Measurements from ENCODE around the gene SETD5. TPM values are rescaled to one million over a fixed set of nuclear protein-coding genes. Genes with fewer than 3 reads are reported as not detected.

The SETD5 gene
- total and polyA plus RNA-seq, 2 experiments from 2014 or later: 143 to 172 TPM

GRCh38 chr3:9433627-9434521 is 36.5 kb downstream of the SETD5 start:
- Histone ChIP-seq H3K27me3 (ENCODE audit: insufficient read depth) (no peaks in the 10 kb centered on the region), H3K79me2 (replicated peaks; ENCODE audit: insufficient read depth) (peaks cover 82% of the 10 kb centered on the region), H3K9me2 (ENCODE audit: insufficient read depth) (no peaks in the 10 kb centered on the region), H2AFZ (no peak overlapping the region), H3K4me3 (no peak overlapping the region), H3K36me3 (ENCODE audit: insufficient read depth) (peaks cover 91% of the 10 kb centered on the region), H3K4me1 (ENCODE audit: insufficient read depth) (no peaks in the 10 kb centered on the region), H3K4me2 (no peak overlapping the region), H4K20me1 (replicated peaks; ENCODE audit: insufficient read depth) (peaks cover 72% of the 10 kb centered on the region), H3K27ac (ENCODE audit: low read depth) (no peak overlapping the region; the same call in 1 of the 2 replicates), H3F3A (replicated peaks; ENCODE audit: low read depth) (peaks cover 17% of the 10 kb centered on the region)
- H3K27me3 Mint-ChIP-seq (ENCODE audit: insufficient read depth, low read depth, poor library complexity): peaks cover 2% of the 10 kb centered on the region
- H3K9me3 Mint-ChIP-seq: no peaks in the 10 kb centered on the region; the same call in 2 of the 3 replicates
- no peak overlapping the region for H3K4me3 Mint-ChIP-seq
- H3K36me3 Mint-ChIP-seq (ENCODE audit: low read depth): peaks cover 94% of the 10 kb centered on the region
- ATAC-seq (no peak), DNase-seq (ENCODE audit: low spot score) (no peak)
- no peak for TF ChIP-seq NANOG (IDR thresholded peaks at IDR 0.05; ENCODE audit: borderline replicate concordance)
- no peak for TF ChIP-seq ZNF331 (CRISPR knock-in tag; IDR thresholded peaks at IDR 0.05; ENCODE audit: low read depth)
- no peak for TF ChIP-seq CTCF (conservative IDR thresholded peaks at IDR 0.05; ENCODE audit: low read depth in 2 of 2)
- no peak for TF ChIP-seq ZNF462 (CRISPR knock-in tag; IDR thresholded peaks at IDR 0.05)
- no peak for TF ChIP-seq STAT1 (IDR thresholded peaks at IDR 0.05; ENCODE audit: unreplicated experiment)
- no peak for TF ChIP-seq POLR2AphosphoS5 (IDR thresholded peaks at IDR 0.05; ENCODE audit: low read depth)
- no peak for TF ChIP-seq ETS1 (IDR thresholded peaks at IDR 0.05)
- TF ChIP-seq JUNB (IDR thresholded peaks at IDR 0.05; ENCODE audit: unreplicated experiment): no peak
- TF ChIP-seq CREB1 (CRISPR knock-in tag; IDR thresholded peaks at IDR 0.05; ENCODE audit: low read depth): no peak
- no peak for TF ChIP-seq EZH2 (IDR thresholded peaks at IDR 0.05; ENCODE audit: low read depth, unreplicated experiment)
- TF ChIP-seq EZH2phosphoT487 (IDR thresholded peaks at IDR 0.05; ENCODE audit: unreplicated experiment): no peak
- TF ChIP-seq ZNF114 (CRISPR knock-in tag; IDR thresholded peaks at IDR 0.05): no peak
- no peak overlapping the region for H3K27ac Mint-ChIP-seq
- H3K4me1 Mint-ChIP-seq: no peaks in the 10 kb centered on the region

All from GM23338 (cell line).